Mesendoderm (in vitro differentiated cells): ENCODE measurements around the gene LCOR.

Source experiments
- DNase-seq: peaks from one replicate; pipeline ENCODE4 v3.0.0; 2013
- H2AK5ac ChIP-seq: 2 replicates; pipeline ENCODE4 v1.6.1; 2013; ENCODE audit warnings: low read length, inconsistent platforms
- H2BK120ac ChIP-seq: 2 replicates; pipeline ENCODE4 v1.6.1; 2013; ENCODE audit warnings: low read depth, mild to moderate bottlenecking, low read length, moderate library complexity, mixed read lengths
- H2BK15ac ChIP-seq: replicated peaks from 2 replicates; pipeline ENCODE4 v1.6.1; 2013; ENCODE audit warnings: low read depth, mild to moderate bottlenecking, moderate library complexity
- H2BK5ac ChIP-seq: 2 replicates; pipeline ENCODE4 v1.6.1; 2013; ENCODE audit warnings: low read length, inconsistent platforms
- H3K18ac ChIP-seq: 2 replicates; pipeline ENCODE4 v1.6.1; 2013; ENCODE audit warnings: mild to moderate bottlenecking, low read length, mixed read lengths
- H3K23ac ChIP-seq: one replicate; pipeline ENCODE4 v1.6.1; 2013; ENCODE audit warnings: low read length
- H3K27ac ChIP-seq: 2 replicates; pipeline ENCODE4 v1.5.1; 2013; ENCODE audit warnings: low read depth, mild to moderate bottlenecking, inconsistent platforms, low read length, moderate library complexity
- H3K27me3 ChIP-seq: 2 replicates; pipeline ENCODE4 v1.6.1; 2013; ENCODE audit warnings: low read length, control low read depth, mild to moderate bottlenecking, inconsistent platforms; ENCODE audit not compliant: insufficient read depth, poor library complexity
- H3K36me3 ChIP-seq: 2 replicates; pipeline ENCODE4 v1.6.1; 2013; ENCODE audit warnings: low read length, inconsistent platforms; ENCODE audit not compliant: control insufficient read depth, insufficient read depth
- H3K4ac ChIP-seq: one replicate; pipeline ENCODE4 v1.6.1; 2013; ENCODE audit warnings: low read depth, mild to moderate bottlenecking, low read length, moderate library complexity
- H3K4me1 ChIP-seq: 2 replicates; pipeline ENCODE4 v1.6.1; 2013; ENCODE audit warnings: low read depth, low read length, inconsistent platforms; ENCODE audit not compliant: control insufficient read depth
- H3K4me2 ChIP-seq: 2 replicates; pipeline ENCODE4 v1.6.1; 2013; ENCODE audit warnings: low read length
- H3K4me3 ChIP-seq: 2 replicates; pipeline ENCODE4 v1.5.1; 2013; ENCODE audit warnings: mild to moderate bottlenecking, low read length
- H3K56ac ChIP-seq: one replicate; pipeline ENCODE4 v1.6.1; 2013; ENCODE audit warnings: low read length
- H3K79me1 ChIP-seq: 2 replicates; pipeline ENCODE4 v1.6.1; 2013; ENCODE audit warnings: low read length, inconsistent platforms
- H3K79me2 ChIP-seq: 2 replicates; pipeline ENCODE4 v1.6.1; 2013; ENCODE audit warnings: mild to moderate bottlenecking, low read length; ENCODE audit not compliant: control insufficient read depth, insufficient read depth
- H3K9ac ChIP-seq: 2 replicates; pipeline ENCODE4 v1.6.1; 2013; ENCODE audit warnings: low read length, inconsistent platforms
- H4K5ac ChIP-seq: one replicate; pipeline ENCODE4 v1.6.1; 2013; ENCODE audit warnings: low read length
- H4K8ac ChIP-seq: one replicate; pipeline ENCODE4 v1.6.1; 2013; ENCODE audit warnings: low read depth, mild to moderate bottlenecking, control low read depth, low read length, moderate library complexity
- WGBS: extraction: QIAGEN DNeasy Blood & Tissue Kit; methylation state at CpG from one replicate; pipeline ENCODE4 v1.1.7; 2013; ENCODE audit warnings: low lambda C conversion rate, missing lambda C conversion rate; ENCODE audit not compliant: insufficient coverage; ENCODE audit errors: extremely low coverage; 5-methylcytosine and 5-hydroxymethylcytosine counted together

Gene LCOR

GRCh38 chr10:96975136-96975535 lies 143.0 kb downstream of the LCOR start:
- Histone ChIP-seq H3K79me1 (no peaks in the 10 kb centered on the region), H3K18ac (no peak overlapping the region), H3K9ac (no peak overlapping the region), H2BK5ac (no peak overlapping the region), H3K23ac (no peak overlapping the region), H3K4me2 (no peak overlapping the region), H3K4me3 (no peak overlapping the region), H3K36me3 (no peaks in the 10 kb centered on the region), H3K79me2 (no peaks in the 10 kb centered on the region), H3K4me1 (no peaks in the 10 kb centered on the region), H3K4ac (no peak overlapping the region), H3K27me3 (no peaks in the 10 kb centered on the region), H2BK15ac (no peak overlapping the region), H4K5ac (no peak overlapping the region), H4K8ac (no peak overlapping the region), H3K56ac (no peak overlapping the region), H2AK5ac (no peak overlapping the region), H2BK120ac (no peak overlapping the region), H3K27ac (no peak overlapping the region)
- DNase-seq: no peak
- no CpG with 5 or more reads among the region's 2 CpGs for WGBS

- Histone ChIP-seq H2BK120ac (no peak overlapping the region), H4K8ac (no peak overlapping the region), H3K4ac (no peak overlapping the region), H3K9ac (no peak overlapping the region), H2AK5ac (no peak overlapping the region), H2BK15ac (no peak overlapping the region), H4K5ac (no peak overlapping the region), H3K18ac (no peak overlapping the region), H3K4me3 (no peak overlapping the region), H3K79me2 (no peaks in the 10 kb centered on the region), H3K79me1 (no peaks in the 10 kb centered on the region), H3K56ac (no peak overlapping the region), H3K4me1 (no peaks in the 10 kb centered on the region), H3K27ac (no peak overlapping the region), H3K36me3 (no peaks in the 10 kb centered on the region), H3K4me2 (no peak overlapping the region), H3K27me3 (no peaks in the 10 kb centered on the region), H2BK5ac (no peak overlapping the region), H3K23ac (no peak overlapping the region)
- no CpG with 5 or more reads among the region's 3 CpGs for WGBS
- no peak for DNase-seq
Measured at GRCh38 chr10:96978621-96979154, 146.6 kb downstream of the LCOR start.

GRCh38 chr10:96982149-96982930 lies 150.2 kb downstream of the LCOR start:
- H3K79me1 ChIP-seq: no peaks in the 10 kb centered on the region
- H3K4me1 ChIP-seq: no peaks in the 10 kb centered on the region
- no peak overlapping the region for H3K4ac ChIP-seq
- H2BK120ac ChIP-seq: no peak overlapping the region
- H4K5ac ChIP-seq: no peak overlapping the region
- no peaks in the 10 kb centered on the region for H3K36me3 ChIP-seq
- H3K4me3 ChIP-seq: no peak overlapping the region
- H3K9ac ChIP-seq: no peak overlapping the region
- H3K18ac ChIP-seq: no peak overlapping the region
- H4K8ac ChIP-seq: no peak overlapping the region
- no peak overlapping the region for H3K23ac ChIP-seq
- H3K4me2 ChIP-seq: no peak overlapping the region
- no peaks in the 10 kb centered on the region for H3K79me2 ChIP-seq
- H2BK5ac ChIP-seq: no peak overlapping the region
- DNase-seq: no peak
- no peak overlapping the region for H2BK15ac ChIP-seq
- no peak overlapping the region for H3K27ac ChIP-seq
- no peaks in the 10 kb centered on the region for H3K27me3 ChIP-seq
- no peak overlapping the region for H3K56ac ChIP-seq
- no CpG with 5 or more reads among the region's 12 CpGs for WGBS
- H2AK5ac ChIP-seq: no peak overlapping the region

- Histone ChIP-seq H3K4me1 (no peaks in the 10 kb centered on the region), H3K4ac (no peak overlapping the region), H4K5ac (no peak overlapping the region), H4K8ac (no peak overlapping the region), H3K79me1 (no peaks in the 10 kb centered on the region), H3K23ac (no peak overlapping the region), H3K9ac (no peak overlapping the region), H2BK5ac (no peak overlapping the region), H3K79me2 (no peaks in the 10 kb centered on the region), H3K18ac (no peak overlapping the region), H3K56ac (no peak overlapping the region), H3K4me3 (no peak overlapping the region), H3K27me3 (no peaks in the 10 kb centered on the region), H3K4me2 (no peak overlapping the region), H2BK120ac (no peak overlapping the region), H2BK15ac (no peak overlapping the region), H2AK5ac (no peak overlapping the region), H3K27ac (no peak overlapping the region), H3K36me3 (no peaks in the 10 kb centered on the region)
- DNase-seq: no peak
- WGBS: no CpG with 5 or more reads among the region's 14 CpGs
Measured at GRCh38 chr10:96984541-96985131, 152.5 kb downstream of the LCOR start.

GRCh38 chr10:96986200-96986856 lies 154.2 kb downstream of the LCOR start:
- no peak overlapping the region for H3K9ac ChIP-seq
- no peaks in the 10 kb centered on the region for H3K79me2 ChIP-seq
- no peak overlapping the region for H3K23ac ChIP-seq
- H3K27me3 ChIP-seq: no peaks in the 10 kb centered on the region
- no peak overlapping the region for H4K8ac ChIP-seq
- no peak overlapping the region for H3K4me2 ChIP-seq
- H2BK5ac ChIP-seq: no peak overlapping the region
- no CpG with 5 or more reads among the region's 6 CpGs for WGBS
- H3K56ac ChIP-seq: no peak overlapping the region
- no peaks in the 10 kb centered on the region for H3K4me1 ChIP-seq
- H2BK120ac ChIP-seq: no peak overlapping the region
- no peak for DNase-seq
- no peaks in the 10 kb centered on the region for H3K36me3 ChIP-seq
- no peak overlapping the region for H2AK5ac ChIP-seq
- H3K18ac ChIP-seq: no peak overlapping the region
- H3K79me1 ChIP-seq: no peaks in the 10 kb centered on the region
- no peak overlapping the region for H3K4ac ChIP-seq
- no peak overlapping the region for H4K5ac ChIP-seq
- no peak overlapping the region for H3K27ac ChIP-seq
- H2BK15ac ChIP-seq: no peak overlapping the region
- no peak overlapping the region for H3K4me3 ChIP-seq
